Vagina (tissue), 2 donors: Measurements from ENCODE around the gene HTR6.
"Not testable (repeated sequence)": the region's sequence is repeated elsewhere in the genome, so short reads cannot be mapped to it uniquely, and the experiment has no call there.

Experiments
- CTCF ChIP-seq, 3 experiments: fragments of 450-650 bp in 2 of 3; fragments of 200-600 bp in 1 of 3; sonication (generic) in 1 of 3; IDR thresholded peaks; one replicate each; pipeline ENCODE4 v1.5.1; 2017 to 2019; ENCODE audit warnings: antibody characterized with exemption in 3 of 3, mild to moderate bottlenecking in 2 of 3, moderate library complexity in 2 of 3
- POLR2A ChIP-seq, 2 donors: fragments of 450-650 bp; IDR thresholded peaks; one replicate each; pipeline ENCODE4 v1.6.1; 2017; ENCODE audit warnings: antibody characterized with exemption in 2 of 2, mild to moderate bottlenecking in 2 of 2, moderate library complexity in 2 of 2

GRCh38 chr1:19639228-19639627, 25.4 kb upstream of the HTR6 start:
- not testable (repeated sequence) for TF ChIP-seq CTCF, POLR2A (IDR thresholded peaks at IDR 0.05)
